ENCODE measurements around the gene NRXN3.

DNA sequence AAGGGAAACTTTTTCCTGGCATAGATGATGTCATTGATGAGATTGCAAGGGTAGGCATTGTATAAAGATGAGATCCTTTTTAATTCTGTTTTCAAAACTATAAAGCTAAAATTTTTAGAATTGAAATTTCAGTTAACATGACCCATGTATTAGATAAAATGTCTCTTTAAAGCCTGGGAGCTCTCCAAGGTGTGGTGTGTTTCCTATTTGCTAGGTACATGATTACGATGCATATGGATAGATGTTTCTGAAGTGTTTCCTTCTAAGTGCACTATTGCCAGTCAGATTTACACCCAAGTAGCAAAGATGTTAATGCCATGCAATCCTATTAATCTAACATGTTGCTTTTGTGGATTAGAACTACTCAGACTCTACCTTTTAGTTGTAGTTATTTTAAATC lies 1206.4 kb downstream of the NRXN3 start:
- TF ChIP-seq REST (IDR thresholded peaks at IDR 0.05; ENCODE audit: low read depth, low read length) (peak; percentile 81), CTCF (IDR thresholded peaks at IDR 0.05) (no peak), JUND (IDR thresholded peaks at IDR 0.05) (no peak), EZH2phosphoT487 (IDR thresholded peaks at IDR 0.05; ENCODE audit: borderline replicate concordance, low read depth) (no peak), TEAD4 (IDR thresholded peaks at IDR 0.05; ENCODE audit: borderline replicate concordance, insufficient read depth) (no peak), MXI1 (IDR thresholded peaks at IDR 0.05; ENCODE audit: low read depth, low read length) (no peak), SMC3 (IDR thresholded peaks at IDR 0.05; ENCODE audit: low read depth, low read length) (no peak), RCOR1 (IDR thresholded peaks at IDR 0.05; ENCODE audit: low read length) (no peak), YY1 (IDR thresholded peaks at IDR 0.05; ENCODE audit: low read depth) (no peak)

Data from SK-N-SH (cell line).